ENCODE data around the gene EFNA1.

- TF ChIP-seq POLR2A (IDR thresholded peaks at IDR 0.05; ENCODE audit: low read length), result no peak
- TF ChIP-seq GATA1 (IDR thresholded peaks at IDR 0.05; ENCODE audit: low read depth, low read length), result no peak
Measured at GRCh38 chr1:155110381-155110780, 17.3 kb upstream of the EFNA1 start.

Measured in erythroblast (primary cell).